Inflammatory macrophage treated with lipopolysaccharide for 1 hour (primary cell): ENCODE data around the gene THUMPD1.
"Not testable (repeated sequence)": the region's sequence is repeated elsewhere in the genome, so short reads cannot be mapped to it uniquely, and the experiment has no call there.

ENCODE experiments used
- DNase-seq, 2 donors: peaks; one replicate each; pipeline ENCODE4 v3.0.0-alpha.2; 2020 to 2022

Gene THUMPD1

GRCh38 chr16:20741554-20742285 is at the start of gene THUMPD1:
THUMPD1 (minus strand) TSS chr16:20741818; CDS start chr16:20741739, 79 bp downstream.
- peak; percentile 94 to 96 for DNase-seq

GRCh38 chr16:20789130-20789529 is 47.5 kb upstream of the THUMPD1 start:
- no peak for DNase-seq

- no peak for DNase-seq
Observed at GRCh38 chr16:20784204-20784603, 42.6 kb upstream of the THUMPD1 start.

- peak in 1 of 2 donors; percentile 10 for DNase-seq
Observed at GRCh38 chr16:20782470-20782869, 40.9 kb upstream of the THUMPD1 start.

- peak; percentile 10 to 24 for DNase-seq
Observed at GRCh38 chr16:20781697-20782096, 40.1 kb upstream of the THUMPD1 start.

GRCh38 chr16:20774703-20775362 is 33.2 kb upstream of the THUMPD1 start:
- peak; percentile 32 to 69 for DNase-seq

GRCh38 chr16:20773679-20774078 is 32.1 kb upstream of the THUMPD1 start:
- DNase-seq = no peak

- DNase-seq = no peak
Observed at GRCh38 chr16:20768818-20769217, 27.2 kb upstream of the THUMPD1 start.

GRCh38 chr16:20768121-20768520 is 26.5 kb upstream of the THUMPD1 start:
- no peak for DNase-seq

GRCh38 chr16:20767577-20767976 is 26.0 kb upstream of the THUMPD1 start:
- DNase-seq = no peak

GRCh38 chr16:20766294-20766693 is 24.7 kb upstream of the THUMPD1 start:
- no peak for DNase-seq

- DNase-seq = no peak
Observed at GRCh38 chr16:20765732-20766131, 24.1 kb upstream of the THUMPD1 start.

GRCh38 chr16:20764448-20764847 is 22.8 kb upstream of the THUMPD1 start:
- DNase-seq = not testable (repeated sequence)

- peak; percentile 80 to 84 for DNase-seq
Observed at GRCh38 chr16:20763461-20764232, 22.0 kb upstream of the THUMPD1 start, which contains the start of gene ACSM3. ACSM3 (plus strand) TSS chr16:20764014; CDS start chr16:20770035, 6,021 bp downstream.

- DNase-seq = no peak
Observed at GRCh38 chr16:20762404-20763123, 20.9 kb upstream of the THUMPD1 start.

- no peak for DNase-seq
Observed at GRCh38 chr16:20761175-20761574, 19.6 kb upstream of the THUMPD1 start.

GRCh38 chr16:20760346-20760745 is 18.7 kb upstream of the THUMPD1 start:
- no peak for DNase-seq

GRCh38 chr16:20755799-20756198 is 14.2 kb upstream of the THUMPD1 start:
- not testable (repeated sequence) for DNase-seq

- DNase-seq = no peak
Observed at GRCh38 chr16:20755238-20755637, 13.6 kb upstream of the THUMPD1 start.

- no peak for DNase-seq
Observed at GRCh38 chr16:20753727-20754126, 12.1 kb upstream of the THUMPD1 start.

GRCh38 chr16:20750558-20750957 is 8.9 kb upstream of the THUMPD1 start:
- no peak for DNase-seq

GRCh38 chr16:20749474-20749873 is 7.9 kb upstream of the THUMPD1 start:
- no peak for DNase-seq
